Mesendoderm (in vitro differentiated cells): ENCODE results near the gene BPIFA3. TPM values are rescaled to one million over a fixed set of nuclear protein-coding genes. Genes with fewer than 3 reads are reported as not detected.

Source experiments
- DNase-seq: peaks from one replicate; pipeline ENCODE4 v3.0.0; 2013
- H2AK5ac ChIP-seq: 2 replicates; pipeline ENCODE4 v1.6.1; 2013; ENCODE audit warnings: low read length, inconsistent platforms
- H2BK120ac ChIP-seq: 2 replicates; pipeline ENCODE4 v1.6.1; 2013; ENCODE audit warnings: low read depth, mild to moderate bottlenecking, low read length, moderate library complexity, mixed read lengths
- H2BK15ac ChIP-seq: replicated peaks from 2 replicates; pipeline ENCODE4 v1.6.1; 2013; ENCODE audit warnings: low read depth, mild to moderate bottlenecking, moderate library complexity
- H2BK5ac ChIP-seq: 2 replicates; pipeline ENCODE4 v1.6.1; 2013; ENCODE audit warnings: low read length, inconsistent platforms
- H3K18ac ChIP-seq: 2 replicates; pipeline ENCODE4 v1.6.1; 2013; ENCODE audit warnings: mild to moderate bottlenecking, low read length, mixed read lengths
- H3K23ac ChIP-seq: one replicate; pipeline ENCODE4 v1.6.1; 2013; ENCODE audit warnings: low read length
- H3K27ac ChIP-seq: 2 replicates; pipeline ENCODE4 v1.5.1; 2013; ENCODE audit warnings: low read depth, mild to moderate bottlenecking, inconsistent platforms, low read length, moderate library complexity
- H3K27me3 ChIP-seq: 2 replicates; pipeline ENCODE4 v1.6.1; 2013; ENCODE audit warnings: low read length, control low read depth, mild to moderate bottlenecking, inconsistent platforms; ENCODE audit not compliant: insufficient read depth, poor library complexity
- H3K36me3 ChIP-seq: 2 replicates; pipeline ENCODE4 v1.6.1; 2013; ENCODE audit warnings: low read length, inconsistent platforms; ENCODE audit not compliant: control insufficient read depth, insufficient read depth
- H3K4ac ChIP-seq: one replicate; pipeline ENCODE4 v1.6.1; 2013; ENCODE audit warnings: low read depth, mild to moderate bottlenecking, low read length, moderate library complexity
- H3K4me1 ChIP-seq: 2 replicates; pipeline ENCODE4 v1.6.1; 2013; ENCODE audit warnings: low read depth, low read length, inconsistent platforms; ENCODE audit not compliant: control insufficient read depth
- H3K4me2 ChIP-seq: 2 replicates; pipeline ENCODE4 v1.6.1; 2013; ENCODE audit warnings: low read length
- H3K4me3 ChIP-seq: 2 replicates; pipeline ENCODE4 v1.5.1; 2013; ENCODE audit warnings: mild to moderate bottlenecking, low read length
- H3K56ac ChIP-seq: one replicate; pipeline ENCODE4 v1.6.1; 2013; ENCODE audit warnings: low read length
- H3K79me1 ChIP-seq: 2 replicates; pipeline ENCODE4 v1.6.1; 2013; ENCODE audit warnings: low read length, inconsistent platforms
- H3K79me2 ChIP-seq: 2 replicates; pipeline ENCODE4 v1.6.1; 2013; ENCODE audit warnings: mild to moderate bottlenecking, low read length; ENCODE audit not compliant: control insufficient read depth, insufficient read depth
- H3K9ac ChIP-seq: 2 replicates; pipeline ENCODE4 v1.6.1; 2013; ENCODE audit warnings: low read length, inconsistent platforms
- H4K5ac ChIP-seq: one replicate; pipeline ENCODE4 v1.6.1; 2013; ENCODE audit warnings: low read length
- H4K8ac ChIP-seq: one replicate; pipeline ENCODE4 v1.6.1; 2013; ENCODE audit warnings: low read depth, mild to moderate bottlenecking, control low read depth, low read length, moderate library complexity
- WGBS: extraction: QIAGEN DNeasy Blood & Tissue Kit; methylation state at CpG from one replicate; pipeline ENCODE4 v1.1.7; 2013; ENCODE audit warnings: low lambda C conversion rate, missing lambda C conversion rate; ENCODE audit not compliant: insufficient coverage; ENCODE audit errors: extremely low coverage; 5-methylcytosine and 5-hydroxymethylcytosine counted together
- polyA plus RNA-seq, 2 experiments: library from polyadenylated mRNA; stranded (reverse); fragments of 200-250 nt; gene quantifications; one replicate each; pipeline ENCODE4 v1.2.3, GENCODE V29; 2013

The BPIFA3 gene
- not detected for polyA plus RNA-seq (2013, experiment 1 of 2)
- not detected for polyA plus RNA-seq (2013, experiment 2 of 2)

- Histone ChIP-seq H3K27ac (no peak within 1 kb of the TSS), H3K27me3 (no peaks in the 10 kb centered on the region)
- no CpG with 5 or more reads among the region's 2 CpGs for WGBS
Observed at GRCh38 chr20:33217052-33217451, at the start of gene BPIFA3. TSS of gene BPIFA3 (plus strand) at chr20:33217352. CDS start at chr20:33217537, 185 bp downstream.

GRCh38 chr20:33167859-33168258, 49.3 kb upstream of the BPIFA3 start, which contains the start of gene BPIFA2:
TSS of gene BPIFA2 (plus strand) at chr20:33168159. CDS start at chr20:33169146, 987 bp downstream.
- no peak within 1 kb of the TSS for H3K56ac ChIP-seq
- no peaks in the 10 kb centered on the region for H3K79me1 ChIP-seq
- H3K9ac ChIP-seq, result no peak within 1 kb of the TSS
- no peak within 1 kb of the TSS for H3K4ac ChIP-seq
- no peak within 1 kb of the TSS for H3K4me2 ChIP-seq
- H3K79me2 ChIP-seq, result no peaks in the 10 kb centered on the region
- no peak within 1 kb of the TSS for H2BK15ac ChIP-seq
- H4K8ac ChIP-seq, result no peak within 1 kb of the TSS
- no peaks in the 10 kb centered on the region for H3K4me1 ChIP-seq
- no peak within 1 kb of the TSS for H4K5ac ChIP-seq
- no peak within 1 kb of the TSS for H2AK5ac ChIP-seq
- no peak within 1 kb of the TSS for H3K4me3 ChIP-seq
- no peak within 1 kb of the TSS for H2BK120ac ChIP-seq
- H3K27ac ChIP-seq, result no peak within 1 kb of the TSS
- H3K36me3 ChIP-seq, result no peaks in the 10 kb centered on the region
- no peak for DNase-seq
- WGBS, result no CpG with 5 or more reads among the region's 8 CpGs
- H3K23ac ChIP-seq, result no peak within 1 kb of the TSS
- no peaks in the 10 kb centered on the region for H3K27me3 ChIP-seq
- H3K18ac ChIP-seq, result no peak within 1 kb of the TSS
- no peak within 1 kb of the TSS for H2BK5ac ChIP-seq

More at GRCh38 chr20:33217052-33217451, at the start of gene BPIFA3:
- H3K79me1 ChIP-seq, result no peaks in the 10 kb centered on the region
- H4K5ac ChIP-seq, result no peak within 1 kb of the TSS
- no peak within 1 kb of the TSS for H3K18ac ChIP-seq
- no peak within 1 kb of the TSS for H2AK5ac ChIP-seq
- H3K79me2 ChIP-seq, result no peaks in the 10 kb centered on the region
- no peak within 1 kb of the TSS for H3K23ac ChIP-seq
- H3K56ac ChIP-seq, result no peak within 1 kb of the TSS
- no peak within 1 kb of the TSS for H3K4me2 ChIP-seq
- H3K36me3 ChIP-seq, result no peaks in the 10 kb centered on the region
- no peak within 1 kb of the TSS for H2BK5ac ChIP-seq
- H3K4me1 ChIP-seq, result no peaks in the 10 kb centered on the region
- H3K4me3 ChIP-seq, result no peak within 1 kb of the TSS
- no peak within 1 kb of the TSS for H3K9ac ChIP-seq
- H2BK15ac ChIP-seq, result no peak within 1 kb of the TSS
- no peak within 1 kb of the TSS for H4K8ac ChIP-seq
- H3K4ac ChIP-seq, result no peak within 1 kb of the TSS
- DNase-seq, result no peak
- no peak within 1 kb of the TSS for H2BK120ac ChIP-seq

- Histone ChIP-seq H3K4me3 (no peak overlapping the region), H3K36me3 (no peaks in the 10 kb centered on the region), H3K27me3 (no peaks in the 10 kb centered on the region), H4K5ac (no peak overlapping the region), H2BK15ac (no peak overlapping the region), H3K4me1 (no peaks in the 10 kb centered on the region), H3K27ac (no peak overlapping the region), H2BK120ac (no peak overlapping the region), H3K4ac (no peak overlapping the region), H3K9ac (no peak overlapping the region), H3K56ac (no peak overlapping the region), H3K4me2 (no peak overlapping the region), H3K18ac (no peak overlapping the region), H2AK5ac (no peak overlapping the region), H3K79me1 (no peaks in the 10 kb centered on the region), H4K8ac (no peak overlapping the region), H3K23ac (no peak overlapping the region), H2BK5ac (no peak overlapping the region), H3K79me2 (no peaks in the 10 kb centered on the region)
- DNase-seq, result peak; percentile 36
- no CpG with 5 or more reads among the region's 8 CpGs for WGBS
Observed at GRCh38 chr20:33169176-33169794, 47.9 kb upstream of the BPIFA3 start.

- no peak overlapping the region for H2BK120ac ChIP-seq
- H2AK5ac ChIP-seq, result no peak overlapping the region
- no peaks in the 10 kb centered on the region for H3K36me3 ChIP-seq
- DNase-seq, result no peak
- H3K4me3 ChIP-seq, result no peak overlapping the region
- no peak overlapping the region for H2BK15ac ChIP-seq
- no peak overlapping the region for H3K18ac ChIP-seq
- H3K23ac ChIP-seq, result no peak overlapping the region
- no peak overlapping the region for H3K4ac ChIP-seq
- H3K4me2 ChIP-seq, result no peak overlapping the region
- no peak overlapping the region for H4K5ac ChIP-seq
- H3K79me2 ChIP-seq, result no peaks in the 10 kb centered on the region
- H3K56ac ChIP-seq, result no peak overlapping the region
- H3K9ac ChIP-seq, result no peak overlapping the region
- H3K79me1 ChIP-seq, result no peaks in the 10 kb centered on the region
- H3K4me1 ChIP-seq, result no peaks in the 10 kb centered on the region
- H4K8ac ChIP-seq, result no peak overlapping the region
- H2BK5ac ChIP-seq, result no peak overlapping the region
- WGBS, result no CpG with 5 or more reads among the region's 7 CpGs
- no peaks in the 10 kb centered on the region for H3K27me3 ChIP-seq
- no peak overlapping the region for H3K27ac ChIP-seq
Observed at GRCh38 chr20:33172781-33173180, 44.4 kb upstream of the BPIFA3 start.

- H3K79me1 ChIP-seq, result no peaks in the 10 kb centered on the region
- no peak overlapping the region for H3K4me2 ChIP-seq
- H3K4me3 ChIP-seq, result no peak overlapping the region
- H3K18ac ChIP-seq, result no peak overlapping the region
- H3K4me1 ChIP-seq, result no peaks in the 10 kb centered on the region
- no peak overlapping the region for H2AK5ac ChIP-seq
- H3K9ac ChIP-seq, result no peak overlapping the region
- H3K79me2 ChIP-seq, result no peaks in the 10 kb centered on the region
- no peak overlapping the region for H4K5ac ChIP-seq
- H3K27ac ChIP-seq, result no peak overlapping the region
- no peak overlapping the region for H3K56ac ChIP-seq
- no peaks in the 10 kb centered on the region for H3K36me3 ChIP-seq
- H3K23ac ChIP-seq, result no peak overlapping the region
- H2BK120ac ChIP-seq, result no peak overlapping the region
- no peak overlapping the region for H3K4ac ChIP-seq
- DNase-seq, result no peak
- WGBS, result no CpG with 5 or more reads among the region's 3 CpGs
- no peak overlapping the region for H4K8ac ChIP-seq
- no peak overlapping the region for H2BK15ac ChIP-seq
- no peak overlapping the region for H2BK5ac ChIP-seq
- H3K27me3 ChIP-seq, result no peaks in the 10 kb centered on the region
Observed at GRCh38 chr20:33175123-33175522, 42.0 kb upstream of the BPIFA3 start.

- WGBS, result no CpG with 5 or more reads among the region's 3 CpGs
Observed at GRCh38 chr20:33176101-33176500, 41.1 kb upstream of the BPIFA3 start.

More at GRCh38 chr20:33176101-33176500, 41.1 kb upstream of the BPIFA3 start:
- Histone ChIP-seq H2BK15ac (no peak overlapping the region), H3K18ac (no peak overlapping the region), H3K4ac (no peak overlapping the region), H3K4me1 (no peaks in the 10 kb centered on the region), H4K5ac (no peak overlapping the region), H3K27ac (no peak overlapping the region), H3K79me1 (no peaks in the 10 kb centered on the region), H3K9ac (no peak overlapping the region), H4K8ac (no peak overlapping the region), H3K4me3 (no peak overlapping the region), H3K56ac (no peak overlapping the region), H2AK5ac (no peak overlapping the region), H2BK5ac (no peak overlapping the region), H3K79me2 (no peaks in the 10 kb centered on the region), H2BK120ac (no peak overlapping the region), H3K36me3 (no peaks in the 10 kb centered on the region), H3K23ac (no peak overlapping the region), H3K4me2 (no peak overlapping the region), H3K27me3 (no peaks in the 10 kb centered on the region)
- DNase-seq, result no peak
